GM12878 (cell line): ENCODE results near the gene ISG20L2. TPM values are rescaled to one million over a fixed set of nuclear protein-coding genes. Genes with fewer than 3 reads are reported as not detected.

Experiments
- ATAC-seq: fragments of 200-7000 bp; cut with Tn5 transposase; 3 replicates; pipeline ENCODE4 v1.9.1; 2020; ENCODE audit warnings: mild to moderate bottlenecking, moderate library complexity
- BruUV-seq: library from RNA; stranded (reverse); fragments of 400-500 nt; replicated peaks from 2 replicates; lab custom pipeline; 2021; lab: Mats Ljungman, UMichigan
- CTCF ChIA-PET: fragments of 300-600 bp; sonication (Branson Sonifier 250); formaldehyde crosslinking; extraction: SDS; loops from one replicate; lab custom pipeline; 2021; ENCODE audit warnings: inconsistent platforms; lab: Yijun Ruan, JAX
- POLR2A ChIA-PET: fragments of 350-600 bp; formaldehyde crosslinking; extraction: SDS; loops from one replicate; lab custom pipeline; 2021; ENCODE audit warnings: inconsistent platforms; lab: Charles Lee
- RAD21 ChIA-PET: fragments of 300-600 bp; sonication (Branson Sonifier 250); formaldehyde crosslinking; loops from one replicate; lab custom pipeline; 2023; ENCODE audit warnings: antibody characterized with exemption; ENCODE audit not compliant: unreplicated experiment; lab: Charles Lee
- SMC1A ChIA-PET: fragments of 300-600 bp; sonication (Branson Sonifier 250); formaldehyde crosslinking; loops from one replicate; lab custom pipeline; 2023; ENCODE audit not compliant: unreplicated experiment, uncharacterized antibody; lab: Charles Lee
- DNase-seq: peaks from one replicate; pipeline ENCODE4 v3.0.0-alpha.2; 2011; ENCODE audit warnings: low read depth, low spot score
- FAIRE-seq: peaks from 3 replicates; lab custom pipeline; 2011; peaks lifted over from hg19 to GRCh38; lab: Jason Lieb, UNC
- H2AFZ ChIP-seq: 2 replicates; pipeline ENCODE4 v1.6.0; 2011; ENCODE audit warnings: low read depth, low read length, control low read depth; ENCODE audit not compliant: control insufficient read depth
- H3K27ac ChIP-seq: 2 replicates; pipeline ENCODE4 v1.5.1; 2011; ENCODE audit warnings: control low read depth; ENCODE audit not compliant: control insufficient read depth, insufficient read depth
- H3K27me3 ChIP-seq, 2 experiments: replicated peaks in 1 of 2; 2 replicates each; pipeline versions ENCODE4 v1.6.0 to v1.6.1; 2011; ENCODE audit warnings: low read length in 1 of 2; ENCODE audit not compliant: control insufficient read depth in 2 of 2, insufficient read depth in 2 of 2
- H3K36me3 ChIP-seq, 2 experiments: 2 replicates each; pipeline ENCODE4 v1.5.1; 2011; ENCODE audit warnings: low read length in 1 of 2; ENCODE audit not compliant: control insufficient read depth in 2 of 2, insufficient read depth in 2 of 2
- H3K4me1 ChIP-seq: 2 replicates; pipeline ENCODE4 v1.6.1; 2011; ENCODE audit warnings: mild to moderate bottlenecking, low read length, moderate library complexity, mixed read lengths; ENCODE audit not compliant: control insufficient read depth, insufficient read depth
- H3K4me2 ChIP-seq: 2 replicates; pipeline ENCODE4 v1.6.0; 2011; ENCODE audit warnings: control low read depth; ENCODE audit not compliant: control insufficient read depth, insufficient read depth
- H3K4me3 ChIP-seq: fragments of 200-600 bp; sonication (generic); 2 replicates; pipeline ENCODE4 v1.5.1; 2016
- H3K79me2 ChIP-seq: 2 replicates; pipeline ENCODE4 v1.6.0; 2011; ENCODE audit warnings: low read length; ENCODE audit not compliant: control insufficient read depth, insufficient read depth
- H3K9ac ChIP-seq: 2 replicates; pipeline ENCODE4 v1.8.0; 2011; ENCODE audit warnings: low read length, control low read depth, mixed read lengths; ENCODE audit not compliant: control insufficient read depth, insufficient read depth
- H3K9me3 ChIP-seq: replicated peaks from 3 replicates; pipeline ENCODE4 v1.5.1; 2011; ENCODE audit warnings: mild to moderate bottlenecking, low read length; ENCODE audit not compliant: control insufficient read depth, insufficient read depth
- H4K20me1 ChIP-seq: 2 replicates; pipeline ENCODE4 v1.6.0; 2011; ENCODE audit not compliant: control insufficient read depth, insufficient read depth
- CREB1 ChIP-seq: IDR thresholded peaks from 2 replicates; pipeline ENCODE4 v1.6.1; 2012; ENCODE audit warnings: low read depth, mild to moderate bottlenecking, inconsistent platforms
- ESRRA ChIP-seq: IDR thresholded peaks from 2 replicates; pipeline ENCODE4 v1.6.1; 2012; ENCODE audit warnings: mild to moderate bottlenecking, low read length, improper control_type of control experiment
- NFYA ChIP-seq: IDR thresholded peaks from 2 replicates; pipeline ENCODE4 v1.6.1; 2011; ENCODE audit warnings: low read depth, mild to moderate bottlenecking, low read length, improper control_type of control experiment, borderline replicate concordance
- PAX8 ChIP-seq: fragments of 450-650 bp; IDR thresholded peaks from 2 replicates; pipeline ENCODE4 v1.6.1; 2017; ENCODE audit warnings: mild to moderate bottlenecking, moderate library complexity
- RB1 ChIP-seq: fragments of 450-650 bp; formaldehyde crosslinking; IDR thresholded peaks from 2 replicates; pipeline ENCODE4 v1.6.1; 2017; ENCODE audit warnings: mild to moderate bottlenecking, borderline replicate concordance
- TAF1 ChIP-seq: IDR thresholded peaks from 2 replicates; pipeline ENCODE4 v1.6.1; 2011; ENCODE audit warnings: mild to moderate bottlenecking, low read depth, low read length, borderline replicate concordance
- TCF3 ChIP-seq: IDR thresholded peaks from 2 replicates; pipeline ENCODE4 v1.6.1; 2012; ENCODE audit warnings: low read depth, mild to moderate bottlenecking, low read length, borderline replicate concordance; ENCODE audit not compliant: insufficient read depth
- ZNF207 ChIP-seq: fragments of 450-650 bp; IDR thresholded peaks from 2 replicates; pipeline ENCODE4 v1.6.1; 2014; ENCODE audit warnings: antibody characterized with exemption, mild to moderate bottlenecking, borderline replicate concordance
- WGBS: methylation state at CpG from one replicate; pipeline ENCODE4 v1.1.6; 2016; ENCODE audit warnings: low lambda C conversion rate; ENCODE audit not compliant: insufficient replicate concordance, insufficient coverage; ENCODE audit errors: missing lambda C conversion rate; 5-methylcytosine and 5-hydroxymethylcytosine counted together
- in situ Hi-C: fragments of 300-500 bp; cut with MboI; formaldehyde crosslinking; loops from 9 replicates; pipeline ENCODE4 v1.14.3; 2018; ENCODE audit warnings: mixed read lengths
- intact Hi-C: fragments of 100-400 bp; cut with micrococcal nuclease; formaldehyde crosslinking; loops from one replicate; pipeline ENCODE4 v1.14.2; 2022; ENCODE audit not compliant: unreplicated experiment
- polyA plus RNA-seq, 11 experiments: library from polyadenylated mRNA; depleted of rRNA in 4 of 11; unstranded in 6 of 11; stranded (reverse) in 5 of 11; fragments of >200 nt; fragmentation: Nextera tagmentation in 4 of 11; fragmentation: Illumina TruSeq in 1 of 11; extraction: Ambion mirVana in 4 of 11; extraction: Trizol in 1 of 11; gene quantifications; 1 replicate in 1 of 11; 2 replicates in 10 of 11; pipeline versions ENCODE4 v1.2.1 to v1.2.3, GENCODE V29; 2011 to 2016; ENCODE audit warnings: inconsistent platforms in 2 of 11, missing spikeins in 2 of 11, low read depth in 1 of 11
- total RNA-seq, 4 experiments: library from RNA; depleted of rRNA in 3 of 4; stranded (reverse); fragments of >200 nt in 3 of 4; fragmentation: Illumina TruSeq in 1 of 4; extraction: Trizol in 1 of 4; gene quantifications; 2 replicates each; pipeline versions ENCODE4 v1.2.1 to v1.2.3, GENCODE V29; 2013 to 2021

ISG20L2 gene
- total and polyA plus RNA-seq, 10 of the 15 experiments (the other 5 are each of a cell fraction or from before 2014, with no cell fraction given): 16.4 to 111 (median 48.0) TPM

- peaks cover 16 to 18% of the 10 kb centered on the region in 2 experiments for H3K27me3 ChIP-seq
- no peak for ATAC-seq
- H4K20me1 ChIP-seq: no peaks in the 10 kb centered on the region
- 0% methylated on average over 2 of the region's 2 CpGs for WGBS
- no peak for DNase-seq
- ChIA-PET CTCF (interaction anchor here (1.2 to 12.9 kb wide), 7 partner anchors 9 to 53 kb away, joined by 3 to 192 read pairs (median 8); no protein-coding TSS in a partner anchor), POLR2A (no interaction called here), RAD21 (interaction anchor here (0.6 to 5.8 kb wide), 5 partner anchors 10 to 53 kb away, joined by 3 to 58 read pairs (median 5); no protein-coding TSS in a partner anchor), SMC1A (interaction anchor here (0.9 to 1.9 kb wide), 5 partner anchors 9 to 60 kb away, joined by 3 to 7 read pairs (median 4); no protein-coding TSS in a partner anchor)
- TF ChIP-seq ESRRA (no peak), NFYA (no peak), TCF3 (no peak), CREB1 (no peak), TAF1 (no peak), PAX8 (no peak), RB1 (no peak), ZNF207 (no peak)
- peaks cover 17% of the 10 kb centered on the region for H3K4me1 ChIP-seq
- no peak overlapping the region for H3K9ac ChIP-seq
- no peak overlapping the region for H3K4me2 ChIP-seq
- H2AFZ ChIP-seq: no peak overlapping the region
- H3K36me3 ChIP-seq: no peaks in the 10 kb centered on the region
- in situ Hi-C loops (no loop called here), intact Hi-C loops (no loop called here)
- H3K79me2 ChIP-seq: no peaks in the 10 kb centered on the region
- FAIRE-seq: no peak
- no peaks in the 10 kb centered on the region for H3K9me3 ChIP-seq
- H3K4me3 ChIP-seq: no peak overlapping the region
- no TSS peak for BruUV-seq
- no peak overlapping the region for H3K27ac ChIP-seq
Observed at GRCh38 chr1:156680056-156680455, 48.5 kb downstream of the ISG20L2 start.
